HepG2 (cell line): ENCODE measurements around the gene NOTUM. TPM values are rescaled to one million over a fixed set of nuclear protein-coding genes. Genes with fewer than 3 reads are reported as not detected.

Source experiments
- JDP2 ChIP-seq: sonication (generic); formaldehyde crosslinking; IDR thresholded peaks from 2 replicates; pipeline ENCODE4 v1.8.1; 2022; ENCODE audit warnings: missing genetic modification reagents, borderline replicate concordance
- NFYB ChIP-seq: sonication (generic); formaldehyde crosslinking; IDR thresholded peaks from 2 replicates; pipeline ENCODE4 v1.4.0; 2020; ENCODE audit warnings: missing genetic modification reagents
- TARDBP ChIP-seq: sonication (generic); formaldehyde crosslinking; IDR thresholded peaks from 2 replicates; pipeline ENCODE4 v1.8.0; 2022; ENCODE audit warnings: mild to moderate bottlenecking, missing genetic modification reagents
- U2AF1 ChIP-seq: fragments of 200-400 bp; formaldehyde crosslinking; optimal IDR thresholded peaks from 2 replicates; pipeline ENCODE3; 2017; ENCODE audit warnings: mild to moderate bottlenecking, low read depth, low read length
- ZNF547 ChIP-seq: sonication (generic); formaldehyde crosslinking; IDR thresholded peaks from 2 replicates; pipeline ENCODE4 v1.5.1; 2020; ENCODE audit warnings: mild to moderate bottlenecking, missing genetic modification reagents
- ZNF563 ChIP-seq: sonication (generic); formaldehyde crosslinking; IDR thresholded peaks from 2 replicates; pipeline ENCODE4 v1.8.0; 2022; ENCODE audit warnings: mild to moderate bottlenecking, moderate library complexity, missing genetic modification reagents
- ZNF598 ChIP-seq: sonication (generic); formaldehyde crosslinking; IDR thresholded peaks from 2 replicates; pipeline ENCODE4 v1.5.1; 2020; ENCODE audit warnings: mild to moderate bottlenecking, missing genetic modification reagents, borderline replicate concordance
- ZNF788 ChIP-seq: sonication (generic); formaldehyde crosslinking; IDR thresholded peaks from 2 replicates; pipeline ENCODE4 v1.5.0; 2020; ENCODE audit warnings: mild to moderate bottlenecking, missing genetic modification reagents, borderline replicate concordance
- polyA plus RNA-seq, 8 experiments: library from polyadenylated mRNA; depleted of rRNA in 3 of 8; stranded (reverse) in 7 of 8; unstranded in 1 of 8; fragments of >200 nt; fragmentation: Illumina TruSeq in 4 of 8; extraction: Trizol in 4 of 8; gene quantifications; 2 replicates each; pipeline versions ENCODE4 v1.2.1 to v1.2.3, GENCODE V29; 2011 to 2016; ENCODE audit warnings: low read depth in 4 of 8, missing spikeins in 1 of 8, mixed read lengths in 1 of 8; ENCODE audit not compliant: insufficient read depth in 1 of 8
- total RNA-seq, 5 experiments: library from RNA; depleted of rRNA; stranded (reverse); fragments of >200 nt; fragmentation: Illumina TruSeq; extraction: Trizol; gene quantifications; 2 replicates each; pipeline ENCODE4 v1.2.3, GENCODE V29; 2016; ENCODE audit warnings: low read depth in 1 of 5
- TF ChIP-seq, protein P1 (sequence below): sonication (generic); formaldehyde crosslinking; IDR thresholded peaks from 2 replicates; pipeline ENCODE4 v1.9.0; 2021; ENCODE audit warnings: missing genetic modification reagents, mild to moderate bottlenecking, borderline replicate concordance
- TF ChIP-seq, protein P2 (sequence below), 2 experiments: sonication (generic) in 1 of 2; formaldehyde crosslinking in 1 of 2; IDR thresholded peaks; 2 replicates each; pipeline versions ENCODE4 v1.6.1 to v1.9.0; 2014 to 2022; ENCODE audit warnings: antibody characterized with exemption in 1 of 2, borderline replicate concordance in 1 of 2, inconsistent platforms in 1 of 2, low read depth in 1 of 2, missing genetic modification reagents in 1 of 2
- TF ChIP-seq, protein P3 (sequence below): sonication (generic); formaldehyde crosslinking; IDR thresholded peaks from 2 replicates; pipeline ENCODE4 v1.5.0; 2020; ENCODE audit warnings: mild to moderate bottlenecking, missing genetic modification reagents
- TF ChIP-seq, protein P4 (sequence below): sonication (generic); formaldehyde crosslinking; IDR thresholded peaks from 2 replicates; pipeline ENCODE4 v1.5.0; 2020; ENCODE audit warnings: missing genetic modification reagents, mild to moderate bottlenecking, borderline replicate concordance

NOTUM gene
- total and polyA plus RNA-seq, 2 of the 13 experiments (the other 11 are each of a cell fraction or from before 2014, with no cell fraction given) = 150 to 160 TPM

DNA sequence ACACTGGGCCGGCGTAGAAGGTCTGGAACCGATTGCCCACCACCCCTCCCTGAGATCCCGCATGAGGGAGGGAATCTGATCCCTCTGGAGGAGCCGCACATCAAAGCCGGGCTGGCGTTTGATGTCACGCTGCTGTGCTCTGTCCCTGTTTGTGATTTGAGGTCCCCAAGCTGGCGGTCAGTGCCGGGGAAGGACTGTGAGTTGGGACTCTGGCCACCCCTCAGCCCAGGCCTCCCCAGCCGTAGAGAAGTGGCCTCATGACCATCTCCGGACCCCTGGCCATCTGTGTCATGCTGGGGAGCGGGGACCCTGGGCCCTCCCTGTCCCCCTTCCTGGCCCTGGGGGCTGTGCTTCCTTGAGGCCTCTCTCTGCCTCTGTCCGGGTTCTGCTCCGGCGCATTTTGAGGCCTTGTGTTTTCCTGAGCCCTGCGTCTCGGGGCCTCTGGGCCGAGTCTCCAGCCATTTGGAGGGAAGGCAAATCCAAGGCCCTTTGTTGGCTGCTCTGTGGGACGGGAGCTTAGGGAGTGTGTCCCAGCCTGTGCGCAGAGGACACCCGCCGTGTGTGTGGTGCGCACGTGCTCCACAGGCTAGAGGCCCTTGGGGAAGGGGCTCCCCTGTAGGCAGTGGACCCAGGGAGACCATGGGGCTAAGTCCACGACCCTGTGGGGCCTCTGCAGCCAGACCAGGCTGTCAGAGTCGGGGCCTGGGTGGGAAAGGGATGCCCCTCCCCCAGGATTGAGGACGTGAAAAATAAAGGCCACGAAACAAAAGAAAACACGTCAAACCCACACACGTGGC lies 31.5 kb upstream of the NOTUM start (continued):
- TF ChIP-seq TARDBP (CRISPR knock-in tag) (peak; percentile 97), U2AF1 (peak; percentile 28), ZNF563 (peak; percentile 74), ZNF547 (CRISPR knock-in tag) (peak; percentile 98), ZNF598 (CRISPR knock-in tag) (peak; percentile 95), NFYB (CRISPR knock-in tag) (peak; percentile 38; the same call in 1 of the 2 replicates), JDP2 (peak; percentile 55; the same call in 1 of the 2 replicates), ZNF788 (CRISPR knock-in tag) (peak; percentile 97)
- TF ChIP-seq, protein P1, sequence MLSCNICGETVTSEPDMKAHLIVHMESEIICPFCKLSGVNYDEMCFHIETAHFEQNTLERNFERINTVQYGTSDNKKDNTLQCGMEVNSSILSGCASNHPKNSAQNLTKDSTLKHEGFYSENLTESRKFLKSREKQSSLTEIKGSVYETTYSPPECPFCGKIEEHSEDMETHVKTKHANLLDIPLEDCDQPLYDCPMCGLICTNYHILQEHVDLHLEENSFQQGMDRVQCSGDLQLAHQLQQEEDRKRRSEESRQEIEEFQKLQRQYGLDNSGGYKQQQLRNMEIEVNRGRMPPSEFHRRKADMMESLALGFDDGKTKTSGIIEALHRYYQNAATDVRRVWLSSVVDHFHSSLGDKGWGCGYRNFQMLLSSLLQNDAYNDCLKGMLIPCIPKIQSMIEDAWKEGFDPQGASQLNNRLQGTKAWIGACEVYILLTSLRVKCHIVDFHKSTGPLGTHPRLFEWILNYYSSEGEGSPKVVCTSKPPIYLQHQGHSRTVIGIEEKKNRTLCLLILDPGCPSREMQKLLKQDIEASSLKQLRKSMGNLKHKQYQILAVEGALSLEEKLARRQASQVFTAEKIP (CRISPR knock-in tag) = no peak
- TF ChIP-seq, protein P2, sequence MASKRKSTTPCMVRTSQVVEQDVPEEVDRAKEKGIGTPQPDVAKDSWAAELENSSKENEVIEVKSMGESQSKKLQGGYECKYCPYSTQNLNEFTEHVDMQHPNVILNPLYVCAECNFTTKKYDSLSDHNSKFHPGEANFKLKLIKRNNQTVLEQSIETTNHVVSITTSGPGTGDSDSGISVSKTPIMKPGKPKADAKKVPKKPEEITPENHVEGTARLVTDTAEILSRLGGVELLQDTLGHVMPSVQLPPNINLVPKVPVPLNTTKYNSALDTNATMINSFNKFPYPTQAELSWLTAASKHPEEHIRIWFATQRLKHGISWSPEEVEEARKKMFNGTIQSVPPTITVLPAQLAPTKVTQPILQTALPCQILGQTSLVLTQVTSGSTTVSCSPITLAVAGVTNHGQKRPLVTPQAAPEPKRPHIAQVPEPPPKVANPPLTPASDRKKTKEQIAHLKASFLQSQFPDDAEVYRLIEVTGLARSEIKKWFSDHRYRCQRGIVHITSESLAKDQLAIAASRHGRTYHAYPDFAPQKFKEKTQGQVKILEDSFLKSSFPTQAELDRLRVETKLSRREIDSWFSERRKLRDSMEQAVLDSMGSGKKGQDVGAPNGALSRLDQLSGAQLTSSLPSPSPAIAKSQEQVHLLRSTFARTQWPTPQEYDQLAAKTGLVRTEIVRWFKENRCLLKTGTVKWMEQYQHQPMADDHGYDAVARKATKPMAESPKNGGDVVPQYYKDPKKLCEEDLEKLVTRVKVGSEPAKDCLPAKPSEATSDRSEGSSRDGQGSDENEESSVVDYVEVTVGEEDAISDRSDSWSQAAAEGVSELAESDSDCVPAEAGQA (IDR thresholded peaks at IDR 0.05; ENCODE audit: low read depth) = no peak; the same call in 1 of the 2 replicates
- TF ChIP-seq, protein P2 (CRISPR knock-in tag; IDR thresholded peaks at IDR 0.05; ENCODE audit: borderline replicate concordance) = peak; percentile 93
- TF ChIP-seq, protein P3, sequence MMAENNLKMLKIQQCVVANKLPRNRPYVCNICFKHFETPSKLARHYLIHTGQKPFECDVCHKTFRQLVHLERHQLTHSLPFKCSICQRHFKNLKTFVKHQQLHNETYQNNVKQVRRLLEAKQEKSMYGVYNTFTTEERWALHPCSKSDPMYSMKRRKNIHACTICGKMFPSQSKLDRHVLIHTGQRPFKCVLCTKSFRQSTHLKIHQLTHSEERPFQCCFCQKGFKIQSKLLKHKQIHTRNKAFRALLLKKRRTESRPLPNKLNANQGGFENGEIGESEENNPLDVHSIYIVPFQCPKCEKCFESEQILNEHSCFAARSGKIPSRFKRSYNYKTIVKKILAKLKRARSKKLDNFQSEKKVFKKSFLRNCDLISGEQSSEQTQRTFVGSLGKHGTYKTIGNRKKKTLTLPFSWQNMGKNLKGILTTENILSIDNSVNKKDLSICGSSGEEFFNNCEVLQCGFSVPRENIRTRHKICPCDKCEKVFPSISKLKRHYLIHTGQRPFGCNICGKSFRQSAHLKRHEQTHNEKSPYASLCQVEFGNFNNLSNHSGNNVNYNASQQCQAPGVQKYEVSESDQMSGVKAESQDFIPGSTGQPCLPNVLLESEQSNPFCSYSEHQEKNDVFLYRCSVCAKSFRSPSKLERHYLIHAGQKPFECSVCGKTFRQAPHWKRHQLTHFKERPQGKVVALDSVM (CRISPR knock-in tag) = no peak; the same call in 1 of the 2 replicates
- TF ChIP-seq, protein P4, sequence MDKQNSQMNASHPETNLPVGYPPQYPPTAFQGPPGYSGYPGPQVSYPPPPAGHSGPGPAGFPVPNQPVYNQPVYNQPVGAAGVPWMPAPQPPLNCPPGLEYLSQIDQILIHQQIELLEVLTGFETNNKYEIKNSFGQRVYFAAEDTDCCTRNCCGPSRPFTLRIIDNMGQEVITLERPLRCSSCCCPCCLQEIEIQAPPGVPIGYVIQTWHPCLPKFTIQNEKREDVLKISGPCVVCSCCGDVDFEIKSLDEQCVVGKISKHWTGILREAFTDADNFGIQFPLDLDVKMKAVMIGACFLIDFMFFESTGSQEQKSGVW (CRISPR knock-in tag) = no peak; the same call in 1 of the 2 replicates
